ENCODE results near the gene CNBP.

The CNBP gene

DNA sequence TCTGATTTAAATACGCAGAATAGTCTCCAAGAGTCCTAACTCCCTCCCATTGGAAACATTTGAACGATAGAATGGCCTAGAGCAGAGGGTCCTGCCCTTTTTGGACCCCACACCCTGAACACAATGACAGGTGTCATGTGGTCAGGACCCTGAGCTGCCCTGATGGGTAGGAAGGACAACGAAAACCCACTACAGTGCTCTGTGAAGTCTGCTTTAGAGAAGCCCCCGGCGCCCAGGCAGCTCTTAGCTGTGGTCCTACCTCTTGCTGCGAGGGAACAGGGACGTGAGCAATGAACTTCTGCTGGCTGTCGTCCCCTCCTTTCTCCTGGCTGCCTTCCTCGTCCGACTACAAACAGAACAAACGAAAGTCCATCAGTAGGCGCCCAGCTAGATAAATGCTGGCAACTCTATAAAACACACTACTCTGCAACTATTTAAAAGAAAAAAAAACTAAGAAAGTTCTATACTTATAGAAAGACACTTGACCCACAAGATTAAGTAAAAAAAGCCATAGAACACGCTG lies 53.3 kb downstream of the CNBP start:
- no peak overlapping the region for H3K9ac ChIP-seq (ENCODE audit: low read depth, low read length)
- no peak overlapping the region for H3K4me3 ChIP-seq (ENCODE audit: low read depth, low read length)
- H3K4me1 ChIP-seq (ENCODE audit: control insufficient read depth, insufficient read depth, low read length): no peaks in the 10 kb centered on the region
- no peaks in the 10 kb centered on the region for H3K27me3 ChIP-seq (ENCODE audit: control insufficient read depth, insufficient read depth, low read length)
- H3K9me3 ChIP-seq (ENCODE audit: control insufficient read depth, insufficient read depth, low read length): no peaks in the 10 kb centered on the region
- H3K36me3 ChIP-seq (ENCODE audit: control insufficient read depth, insufficient read depth, low read length): peaks cover 62% of the 10 kb centered on the region
- no peak overlapping the region for H3K27ac ChIP-seq (ENCODE audit: low read depth, low read length)

DNA sequence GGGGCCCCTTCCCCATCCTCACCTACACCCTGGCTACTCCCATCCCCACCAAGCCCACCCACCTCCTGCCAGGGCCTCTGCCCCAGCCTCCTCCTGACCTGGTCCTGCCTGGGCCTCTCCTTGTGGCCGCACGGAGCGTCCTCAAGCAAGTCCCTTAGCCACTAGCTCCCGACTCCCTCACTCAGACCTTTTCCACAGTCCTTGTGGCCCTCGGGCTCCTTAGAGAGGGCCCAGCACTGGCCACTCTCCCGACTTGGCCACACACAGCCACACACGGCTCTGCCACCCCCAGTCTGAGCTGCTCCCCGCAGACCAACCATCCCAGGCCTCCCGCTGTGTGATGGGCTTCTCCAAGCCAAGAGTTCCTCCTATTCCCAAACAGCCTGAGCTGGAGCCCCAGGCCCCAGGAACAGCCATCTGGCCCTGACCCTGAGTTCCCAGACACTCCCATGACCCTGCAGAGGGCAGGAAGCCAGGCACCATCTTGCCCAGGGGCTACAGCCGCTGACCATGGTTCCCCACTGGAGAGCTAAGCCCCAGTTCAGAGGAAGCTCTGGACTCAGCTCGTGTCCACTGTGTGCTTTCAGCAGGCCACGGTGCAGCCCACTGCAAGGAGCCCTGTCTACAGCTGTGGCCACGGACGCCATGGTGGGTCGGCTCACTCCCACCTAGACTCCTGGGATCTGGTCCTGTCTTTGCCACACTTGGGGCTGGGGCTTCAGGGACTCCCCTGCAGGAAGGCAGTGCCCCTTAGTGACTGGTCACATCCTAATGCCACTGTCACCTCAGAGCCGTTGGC lies 55.1 kb downstream of the CNBP start:
- H3K27ac ChIP-seq (ENCODE audit: low read depth, low read length): no peak overlapping the region
- H3K4me1 ChIP-seq (ENCODE audit: control insufficient read depth, insufficient read depth, low read length): no peaks in the 10 kb centered on the region
- no peaks in the 10 kb centered on the region for H3K9me3 ChIP-seq (ENCODE audit: control insufficient read depth, insufficient read depth, low read length)
- peaks cover 47% of the 10 kb centered on the region for H3K36me3 ChIP-seq (ENCODE audit: control insufficient read depth, insufficient read depth, low read length)
- H3K9ac ChIP-seq (ENCODE audit: low read depth, low read length): no peak overlapping the region
- no peak overlapping the region for H3K4me3 ChIP-seq (ENCODE audit: low read depth, low read length)
- no peaks in the 10 kb centered on the region for H3K27me3 ChIP-seq (ENCODE audit: control insufficient read depth, insufficient read depth, low read length)

DNA sequence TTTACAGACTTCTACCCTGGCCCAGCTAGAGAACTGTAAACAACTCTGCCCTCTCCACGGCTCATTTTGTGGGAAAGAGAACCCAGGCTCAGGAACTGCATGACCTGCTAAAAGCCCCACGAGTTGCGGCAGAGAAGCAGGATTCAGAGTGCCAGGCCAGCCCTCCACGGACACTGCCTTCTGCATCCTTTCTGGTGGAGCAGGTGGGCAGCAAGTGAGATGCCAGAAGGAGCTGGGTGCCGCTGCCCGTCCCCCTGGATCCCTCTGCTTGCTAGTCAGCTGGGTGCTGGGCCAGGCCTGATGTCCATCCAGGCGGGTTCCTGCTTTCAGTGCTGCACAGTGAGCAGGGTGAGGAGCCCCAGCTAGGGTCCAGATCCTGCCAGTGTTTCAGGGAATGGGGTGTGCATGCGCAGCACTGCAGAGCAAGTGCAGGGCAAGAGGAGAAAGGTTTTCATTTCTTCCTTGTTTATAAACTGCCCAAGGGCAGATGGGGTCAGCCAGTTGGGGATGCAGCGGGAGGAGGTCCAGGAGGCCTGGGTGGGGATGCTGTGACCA lies 56.9 kb downstream of the CNBP start:
- Histone ChIP-seq H3K9ac (ENCODE audit: low read depth, low read length) (no peak overlapping the region), H3K27ac (ENCODE audit: low read depth, low read length) (no peak overlapping the region), H3K9me3 (ENCODE audit: control insufficient read depth, insufficient read depth, low read length) (no peaks in the 10 kb centered on the region), H3K36me3 (ENCODE audit: control insufficient read depth, insufficient read depth, low read length) (peaks cover 31% of the 10 kb centered on the region), H3K27me3 (ENCODE audit: control insufficient read depth, insufficient read depth, low read length) (no peaks in the 10 kb centered on the region), H3K4me1 (ENCODE audit: control insufficient read depth, insufficient read depth, low read length) (0 out of 2 replicates have a peak, but pooled peaks cover 3% of the 10 kb centered on the region), H3K4me3 (ENCODE audit: low read depth, low read length) (no peak overlapping the region)

DNA sequence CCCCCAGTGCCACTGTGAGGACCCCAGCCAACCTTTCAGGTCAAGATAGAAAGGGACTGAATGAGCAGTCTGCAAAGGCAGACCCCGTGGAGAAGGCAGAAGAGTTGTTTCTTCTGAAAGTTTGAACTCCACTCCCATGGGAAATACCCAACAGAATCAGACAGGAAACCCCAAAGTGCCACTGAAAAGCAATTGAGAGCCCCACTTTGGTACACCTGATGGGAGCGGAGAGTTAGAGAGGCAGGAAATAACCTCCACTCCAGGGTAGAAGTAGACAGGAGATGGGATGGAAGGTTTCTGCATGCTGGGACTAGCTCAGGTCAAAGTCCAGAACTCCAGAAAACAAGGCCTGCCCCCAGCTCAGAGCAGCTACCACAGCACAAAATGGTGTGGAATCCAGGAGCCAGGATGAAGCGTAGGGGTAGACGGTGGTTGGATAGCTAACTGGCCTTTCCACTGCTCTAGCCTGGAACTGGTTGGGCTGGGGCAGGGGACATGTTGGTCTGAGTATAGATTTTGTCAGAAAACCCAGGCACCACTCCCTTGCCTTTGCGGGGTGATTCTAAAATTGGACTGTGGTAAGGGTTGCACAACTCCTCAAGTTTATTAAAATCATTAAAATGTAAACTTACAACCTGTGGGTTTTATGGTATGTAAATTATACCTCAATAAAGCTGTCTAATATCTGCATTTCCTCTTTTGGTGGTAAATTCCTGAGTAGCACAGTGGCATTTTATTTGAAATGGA lies 60.2 kb downstream of the CNBP start:
- Histone ChIP-seq H3K9me3 (ENCODE audit: control insufficient read depth, insufficient read depth, low read length) (no peaks in the 10 kb centered on the region), H3K4me1 (ENCODE audit: control insufficient read depth, insufficient read depth, low read length) (peaks cover 23% of the 10 kb centered on the region), H3K4me3 (ENCODE audit: low read depth, low read length) (no peak overlapping the region), H3K27ac (ENCODE audit: low read depth, low read length) (no peak overlapping the region), H3K27me3 (ENCODE audit: control insufficient read depth, insufficient read depth, low read length) (no peaks in the 10 kb centered on the region), H3K9ac (ENCODE audit: low read depth, low read length) (no peak overlapping the region), H3K36me3 (ENCODE audit: control insufficient read depth, insufficient read depth, low read length) (0 out of 2 replicates have a peak, but pooled peaks cover 2% of the 10 kb centered on the region)

DNA sequence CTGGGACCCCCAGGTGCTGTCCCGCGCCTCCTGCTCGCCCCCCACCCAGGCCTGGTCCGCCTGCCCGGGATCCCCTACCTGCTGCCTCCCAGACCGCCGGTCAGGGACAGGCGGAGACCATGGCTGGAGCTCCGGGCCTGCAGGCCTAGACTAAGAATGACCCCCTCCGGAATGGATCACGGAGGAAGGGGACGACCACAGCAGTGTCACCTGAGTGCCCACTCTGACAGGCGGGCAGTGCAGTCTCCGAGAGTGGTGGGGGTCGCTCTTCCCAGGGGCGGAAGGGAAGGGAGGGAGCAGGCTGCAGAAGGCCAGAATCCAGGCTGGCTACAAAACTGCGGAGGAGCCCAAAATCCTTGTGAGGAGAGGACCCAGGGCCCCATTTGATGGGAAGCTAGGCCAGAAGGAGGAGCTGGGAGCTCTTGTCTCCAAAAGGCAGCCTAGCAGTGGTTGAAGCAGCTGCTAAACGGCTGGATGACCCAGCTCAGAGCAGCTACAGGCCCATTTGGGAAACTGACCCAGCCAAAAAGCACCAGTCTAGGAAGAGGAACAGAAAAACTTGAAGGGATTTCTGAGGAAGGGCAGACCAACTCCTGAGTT lies 61.2 kb downstream of the CNBP start:
- Histone ChIP-seq H3K27ac (ENCODE audit: low read depth, low read length) (peak overlapping the region; percentile 1), H3K9me3 (ENCODE audit: control insufficient read depth, insufficient read depth, low read length) (no peaks in the 10 kb centered on the region), H3K9ac (ENCODE audit: low read depth, low read length) (no peak overlapping the region; the same call in 1 of the 2 replicates), H3K36me3 (ENCODE audit: control insufficient read depth, insufficient read depth, low read length) (0 out of 2 replicates have a peak, but pooled peaks cover 1% of the 10 kb centered on the region), H3K27me3 (ENCODE audit: control insufficient read depth, insufficient read depth, low read length) (no peaks in the 10 kb centered on the region), H3K4me3 (ENCODE audit: low read depth, low read length) (peak overlapping the region; percentile 79), H3K4me1 (ENCODE audit: control insufficient read depth, insufficient read depth, low read length) (peaks cover 24% of the 10 kb centered on the region)

DNA sequence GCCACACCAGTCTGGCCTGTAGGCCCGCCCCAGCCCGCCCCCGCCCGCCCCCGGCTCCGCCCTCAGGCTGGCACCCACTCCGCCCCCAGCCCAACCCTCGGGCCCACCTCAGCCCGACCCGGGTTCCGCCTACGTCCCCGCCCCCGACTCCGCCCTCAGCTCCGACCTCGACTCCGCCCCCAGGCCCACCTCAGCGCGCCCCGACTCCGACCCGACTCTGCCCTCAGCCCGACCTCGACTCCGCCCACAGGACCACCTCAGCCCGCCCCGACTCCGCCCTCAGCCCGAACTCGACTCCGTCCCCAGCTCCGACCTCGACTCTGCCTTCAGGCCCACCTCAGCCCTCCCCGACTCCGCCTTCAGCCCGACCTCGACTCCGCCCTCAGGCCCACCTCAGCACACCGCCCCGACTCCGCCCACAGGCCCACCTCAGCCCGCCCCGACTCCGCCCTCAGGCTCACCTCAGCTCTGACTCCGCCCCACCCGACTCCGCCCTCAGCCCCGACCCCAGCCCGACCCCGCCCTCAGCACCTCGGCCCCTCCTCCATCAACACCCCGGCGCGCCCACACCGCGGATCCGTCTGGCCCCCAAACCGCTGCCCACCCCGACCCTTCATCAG lies 61.8 kb downstream of the CNBP start, which contains the start of gene RAB43:
TSS of gene RAB43 (minus strand) at position 13 of the 620 bp plus-strand sequence. CDS start 315 bp downstream, outside the sequence.
- no peaks in the 10 kb centered on the region for H3K27me3 ChIP-seq (ENCODE audit: control insufficient read depth, insufficient read depth, low read length)
- H3K27ac ChIP-seq (ENCODE audit: low read depth, low read length): peak within 1 kb of the TSS; percentile 88

DNA sequence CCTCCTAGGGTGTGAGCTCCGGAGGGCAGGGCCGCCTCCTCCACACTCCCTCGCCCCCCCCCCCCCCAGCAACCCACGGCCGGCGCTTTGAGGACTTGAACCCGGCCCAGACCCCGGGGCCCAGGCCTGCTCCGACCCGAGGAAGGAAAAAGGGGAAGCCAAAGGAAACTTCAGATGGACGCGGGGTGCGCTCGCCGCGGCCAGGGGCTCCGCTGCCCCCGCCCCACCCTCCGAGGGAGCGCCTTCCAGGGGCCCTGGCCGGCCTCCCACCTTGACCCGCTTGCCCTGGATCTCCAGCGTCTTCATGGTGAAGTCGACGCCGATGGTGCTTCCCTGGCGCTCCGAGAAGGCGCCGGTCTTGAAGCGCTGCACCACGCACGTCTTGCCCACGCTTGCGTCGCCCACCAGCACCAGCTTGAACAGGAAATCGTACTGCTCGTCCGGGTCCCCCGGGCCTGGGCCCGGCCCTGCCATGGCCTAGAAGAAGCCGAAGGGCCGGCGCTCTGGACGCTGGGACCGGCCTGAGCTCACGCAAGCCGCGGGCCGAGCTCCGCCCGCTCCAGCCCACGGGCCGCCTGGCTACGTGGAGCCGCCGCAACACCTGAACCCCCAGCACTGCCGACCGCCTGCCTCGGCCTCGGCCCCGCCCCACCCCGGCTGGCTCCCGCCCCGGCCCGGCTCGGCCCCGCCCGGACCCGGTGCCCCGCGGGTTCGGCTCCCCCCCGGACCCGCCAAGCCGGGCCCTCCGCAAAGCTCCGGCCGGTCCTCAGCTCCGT lies 62.5 kb downstream of the CNBP start:
- peaks cover 36% of the 10 kb centered on the region for H3K4me1 ChIP-seq (ENCODE audit: control insufficient read depth, insufficient read depth, low read length)
- no peaks in the 10 kb centered on the region for H3K36me3 ChIP-seq (ENCODE audit: control insufficient read depth, insufficient read depth, low read length)
- no peaks in the 10 kb centered on the region for H3K27me3 ChIP-seq (ENCODE audit: control insufficient read depth, insufficient read depth, low read length)
- H3K9ac ChIP-seq (ENCODE audit: low read depth, low read length): peak overlapping the region; percentile 78
- peak overlapping the region; percentile 95 for H3K4me3 ChIP-seq (ENCODE audit: low read depth, low read length)
- H3K9me3 ChIP-seq (ENCODE audit: control insufficient read depth, insufficient read depth, low read length): no peaks in the 10 kb centered on the region
- peak overlapping the region; percentile 88 for H3K27ac ChIP-seq (ENCODE audit: low read depth, low read length)

More for the DNA sequence above, 61.8 kb downstream of the CNBP start, which contains the start of gene RAB43:
- Histone ChIP-seq H3K9ac (ENCODE audit: low read depth, low read length) (peak within 1 kb of the TSS; percentile 78), H3K36me3 (ENCODE audit: control insufficient read depth, insufficient read depth, low read length) (no peaks in the 10 kb centered on the region), H3K4me1 (ENCODE audit: control insufficient read depth, insufficient read depth, low read length) (peaks cover 29% of the 10 kb centered on the region), H3K4me3 (ENCODE audit: low read depth, low read length) (peak within 1 kb of the TSS; percentile 95), H3K9me3 (ENCODE audit: control insufficient read depth, insufficient read depth, low read length) (no peaks in the 10 kb centered on the region)

DNA sequence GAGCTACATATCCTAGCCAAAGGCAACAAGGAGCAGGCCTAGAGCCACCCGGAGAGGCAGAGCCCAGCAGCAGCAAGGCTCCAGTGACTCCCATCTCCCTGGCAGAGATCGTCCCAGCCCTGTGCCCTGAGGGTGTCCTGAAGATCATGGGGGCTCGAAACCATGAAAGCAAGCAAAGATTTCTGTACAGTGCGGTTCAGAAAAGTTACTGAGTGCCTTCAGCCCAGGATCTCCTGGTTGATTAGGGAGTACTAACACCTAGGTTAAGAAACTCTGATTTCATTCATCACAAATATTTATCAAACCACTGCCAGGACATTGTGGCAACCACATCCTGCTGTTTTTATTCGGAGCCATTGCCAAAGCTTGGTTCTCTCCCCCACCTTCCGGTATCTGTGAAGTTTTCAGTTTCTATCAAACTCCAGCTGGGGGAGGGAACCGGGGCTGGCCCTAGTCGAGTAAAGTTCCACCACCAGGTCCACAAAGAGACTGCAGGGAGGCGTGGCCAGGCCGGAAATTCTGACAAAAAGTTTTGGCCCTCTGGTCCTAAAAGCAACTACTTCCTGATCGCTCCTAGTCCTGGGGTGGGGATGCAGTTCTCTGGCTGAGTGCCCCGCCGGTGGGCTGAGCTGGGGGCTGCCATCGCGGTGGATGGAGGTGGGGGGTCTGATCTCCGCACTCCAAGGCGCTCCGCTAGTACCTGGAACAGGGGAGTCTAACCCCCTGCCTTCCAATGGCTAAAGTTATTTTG lies 63.3 kb downstream of the CNBP start:
- H3K36me3 ChIP-seq (ENCODE audit: control insufficient read depth, insufficient read depth, low read length): no peaks in the 10 kb centered on the region
- H3K27ac ChIP-seq (ENCODE audit: low read depth, low read length): peak overlapping the region; percentile 88
- no peaks in the 10 kb centered on the region for H3K27me3 ChIP-seq (ENCODE audit: control insufficient read depth, insufficient read depth, low read length)
- H3K4me3 ChIP-seq (ENCODE audit: low read depth, low read length): peak overlapping the region; percentile 95
- peak overlapping the region; percentile 78 for H3K9ac ChIP-seq (ENCODE audit: low read depth, low read length)
- H3K4me1 ChIP-seq (ENCODE audit: control insufficient read depth, insufficient read depth, low read length): peaks cover 39% of the 10 kb centered on the region
- H3K9me3 ChIP-seq (ENCODE audit: control insufficient read depth, insufficient read depth, low read length): no peaks in the 10 kb centered on the region

DNA sequence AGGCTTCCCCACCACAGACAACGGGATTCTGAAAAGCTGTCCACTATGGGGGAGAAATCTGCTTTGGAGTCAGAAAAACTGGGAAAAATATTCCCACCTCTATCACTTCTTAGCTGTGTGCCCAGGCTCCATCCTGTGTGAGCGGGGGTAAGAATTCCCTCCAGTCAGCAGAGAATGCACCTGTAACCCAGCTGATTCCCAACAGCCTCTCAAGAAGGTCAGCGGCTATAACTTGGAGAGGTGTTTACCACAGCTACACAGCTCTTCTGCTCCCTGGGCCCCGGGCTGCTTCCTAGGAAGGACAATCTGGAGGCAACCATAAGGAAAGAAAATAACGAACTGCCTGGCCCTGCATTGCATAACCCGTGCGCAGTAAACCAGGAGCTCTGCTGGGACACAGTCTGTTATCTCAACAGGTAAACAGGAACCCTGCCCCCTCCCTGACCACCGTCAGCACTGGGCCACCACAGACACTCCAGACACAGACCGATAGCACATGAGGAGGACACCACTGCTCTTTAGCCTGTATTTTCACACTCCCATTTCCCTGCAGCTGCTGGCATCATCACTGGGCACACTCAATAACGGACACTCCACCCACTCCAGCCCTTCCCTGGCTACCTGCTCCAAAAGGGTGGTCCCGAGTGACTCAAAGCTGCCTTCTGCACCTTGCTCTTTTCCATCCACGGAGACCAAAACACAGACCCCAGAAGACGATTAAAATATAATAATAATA lies 64.2 kb downstream of the CNBP start:
- Histone ChIP-seq H3K9me3 (ENCODE audit: control insufficient read depth, insufficient read depth, low read length) (no peaks in the 10 kb centered on the region), H3K4me3 (ENCODE audit: low read depth, low read length) (peak overlapping the region; percentile 95), H3K27ac (ENCODE audit: low read depth, low read length) (peak overlapping the region; percentile 88), H3K36me3 (ENCODE audit: control insufficient read depth, insufficient read depth, low read length) (no peaks in the 10 kb centered on the region), H3K27me3 (ENCODE audit: control insufficient read depth, insufficient read depth, low read length) (no peaks in the 10 kb centered on the region), H3K9ac (ENCODE audit: low read depth, low read length) (peak overlapping the region; percentile 54), H3K4me1 (ENCODE audit: control insufficient read depth, insufficient read depth, low read length) (peaks cover 45% of the 10 kb centered on the region)
